IgD-negative memory B cell (primary cell): ENCODE data around the gene MT1F. TPM values are rescaled to one million over a fixed set of nuclear protein-coding genes. Genes with fewer than 3 reads are reported as not detected.

Experiments used
- polyA plus RNA-seq: library from polyadenylated mRNA; unstranded; fragments of 300-500 nt; fragmentation: Illumina TruSeq; gene quantifications from one replicate; pipeline ENCODE4 v1.2.3, GENCODE V29; 2021

The MT1F gene
- polyA plus RNA-seq, 1 donor from 2014 or later, result 9.7 TPM

Other genes starting within 250 kb of the MT1F start
- 58.7 TPM for gene AMFR, start 232.4 kb upstream of the MT1F start, polyA plus RNA-seq
- gene NUDT21, start 206.6 kb upstream of the MT1F start, polyA plus RNA-seq, result 57.2 TPM
- gene OGFOD1, start 206.4 kb upstream of the MT1F start, polyA plus RNA-seq, result 65.8 TPM
- gene BBS2, start 137.9 kb upstream of the MT1F start, polyA plus RNA-seq, result 18.2 TPM
- not detected for gene MT4, start 92.9 kb upstream of the MT1F start, polyA plus RNA-seq
- gene MT3, start 68.4 kb upstream of the MT1F start, polyA plus RNA-seq, result not detected
- 40.8 TPM for gene MT2A, start 49.4 kb upstream of the MT1F start, polyA plus RNA-seq
- 0.49 TPM for gene MT1E, start 32.2 kb upstream of the MT1F start, polyA plus RNA-seq
- not detected for gene MT1M, start 25.3 kb upstream of the MT1F start, polyA plus RNA-seq
- gene MT1A, start 19.3 kb upstream of the MT1F start, polyA plus RNA-seq, result not detected
- not detected for gene MT1B, start 6.1 kb upstream of the MT1F start, polyA plus RNA-seq
- not detected for gene MT1G, start 10.1 kb downstream of the MT1F start, polyA plus RNA-seq
- gene MT1H, start 11.9 kb downstream of the MT1F start, polyA plus RNA-seq, result not detected
- 14.2 TPM for gene MT1X, start 24.5 kb downstream of the MT1F start, polyA plus RNA-seq
- gene NUP93, start 72.2 kb downstream of the MT1F start, polyA plus RNA-seq, result 60.6 TPM
- 1.6 TPM for gene SLC12A3, start 207.2 kb downstream of the MT1F start, polyA plus RNA-seq